SHP77 (cell line): ENCODE data around the gene IL20.

Experiments
- DNase-seq, 2 experiments: peaks; one replicate each; lab custom pipeline; 2025; lab: John Stamatoyannopoulos, UW

Gene IL20

DNA sequence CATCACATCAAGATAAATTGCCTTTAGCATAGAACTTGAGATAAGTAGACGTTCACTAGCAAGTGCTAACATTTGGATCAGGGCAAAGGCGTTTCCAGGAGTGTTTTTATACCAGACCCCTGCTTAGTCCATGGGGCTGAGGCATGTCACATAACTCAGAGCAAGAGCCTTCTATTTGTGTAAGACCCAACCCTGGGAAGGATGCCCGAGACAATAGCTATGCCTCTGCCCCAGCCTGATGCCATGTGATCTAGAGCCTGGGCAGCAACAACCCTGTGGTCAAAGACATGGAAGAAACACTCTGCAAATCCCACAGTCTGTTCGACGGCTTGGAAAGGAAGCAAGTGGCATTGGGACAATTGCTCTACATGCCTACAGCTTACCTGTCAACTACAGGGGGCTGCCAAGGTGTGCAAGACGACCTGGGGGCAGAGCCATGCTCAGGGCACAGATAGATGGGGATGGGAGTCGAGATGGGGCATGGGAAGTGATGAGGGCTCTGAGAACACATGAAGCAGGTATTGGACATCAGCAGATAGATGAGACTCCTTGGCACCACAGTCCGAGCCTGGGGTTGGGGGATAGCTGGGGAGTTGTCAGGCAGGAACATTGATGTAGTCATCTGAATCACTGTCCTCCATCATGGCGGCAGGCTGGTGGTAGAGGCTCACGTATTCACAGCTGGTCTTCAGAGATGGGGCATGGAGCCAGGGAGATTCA lies 39.2 kb downstream of the IL20 start:
- no peak for DNase-seq

DNA sequence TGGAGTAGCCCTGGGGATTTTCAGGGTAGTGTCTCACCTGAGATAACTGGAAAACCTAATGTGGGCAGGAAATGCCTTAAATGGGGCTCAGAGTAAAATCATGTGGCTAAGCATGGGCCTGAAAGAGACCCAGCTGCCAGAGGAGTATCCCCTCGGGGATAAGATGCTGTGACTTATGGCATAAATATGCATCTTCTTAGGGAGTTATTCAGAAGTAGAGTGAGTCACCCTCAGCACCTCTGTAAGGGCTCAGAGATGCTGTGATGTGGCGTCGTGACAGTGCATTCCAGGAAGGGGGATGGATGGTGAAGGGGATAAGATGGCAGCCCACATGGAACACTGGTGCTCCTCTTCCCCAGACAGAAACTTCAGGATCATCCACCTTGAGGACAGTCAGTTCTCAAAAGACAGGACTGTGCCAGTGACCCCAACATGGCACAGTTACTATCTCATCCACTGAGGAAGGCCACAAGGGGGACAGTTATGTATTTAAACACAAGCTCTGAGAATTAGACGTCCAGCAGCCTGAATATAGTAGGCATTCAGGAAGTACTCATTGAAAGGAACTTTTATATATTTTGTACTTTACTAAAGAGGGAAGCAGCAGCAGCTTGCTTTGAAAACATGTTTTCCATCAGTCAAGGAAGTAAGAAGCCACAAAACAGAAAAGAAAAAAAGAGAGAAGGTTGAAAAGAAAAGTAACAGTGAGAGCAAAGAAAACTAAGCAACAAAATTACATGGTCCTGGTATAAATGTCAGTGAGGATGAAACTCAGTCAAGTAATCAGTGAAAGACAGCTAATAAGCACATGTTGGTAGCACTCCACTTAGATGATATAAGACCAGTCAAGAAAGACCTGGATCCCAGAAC lies 40.1 kb downstream of the IL20 start:
- DNase-seq, result no peak

GRCh38 chr1:206907304-206907991 lies 42.0 kb downstream of the IL20 start:
- DNase-seq, result peak; percentile 54 to 82

- no peak for DNase-seq
Measured at GRCh38 chr1:206908038-206908437, 42.6 kb downstream of the IL20 start.

- peak in 1 of 2 experiments; percentile 19 for DNase-seq
Measured at GRCh38 chr1:206909161-206909882, 43.9 kb downstream of the IL20 start.

DNA sequence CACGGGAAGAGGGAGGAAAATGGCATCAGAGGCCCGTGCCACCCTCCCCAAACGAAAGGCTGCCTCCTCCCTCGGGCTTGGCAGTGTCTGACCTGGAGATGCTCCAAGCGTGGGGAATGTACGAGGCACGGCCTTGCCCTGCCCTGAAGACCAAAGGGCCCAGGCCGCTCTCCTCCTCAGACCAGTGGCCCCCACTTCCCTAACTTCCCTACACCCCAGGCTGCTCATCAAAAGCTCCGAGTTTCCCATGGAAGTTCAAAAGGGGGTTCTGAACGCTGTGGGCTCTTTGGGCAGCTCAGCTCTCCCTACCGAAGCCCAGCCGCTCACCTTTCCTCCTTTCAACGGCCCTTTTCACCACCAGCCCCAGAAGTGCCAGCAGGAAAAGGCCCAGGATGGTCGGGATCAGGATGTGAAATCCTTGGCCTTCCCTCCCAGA lies 44.5 kb downstream of the IL20 start:
- no peak for DNase-seq

- no peak for DNase-seq
Measured at GRCh38 chr1:206911064-206911663, 45.7 kb downstream of the IL20 start.

- peak; percentile 76 for DNase-seq
Measured at GRCh38 chr1:206912445-206913095, 47.1 kb downstream of the IL20 start.

DNA sequence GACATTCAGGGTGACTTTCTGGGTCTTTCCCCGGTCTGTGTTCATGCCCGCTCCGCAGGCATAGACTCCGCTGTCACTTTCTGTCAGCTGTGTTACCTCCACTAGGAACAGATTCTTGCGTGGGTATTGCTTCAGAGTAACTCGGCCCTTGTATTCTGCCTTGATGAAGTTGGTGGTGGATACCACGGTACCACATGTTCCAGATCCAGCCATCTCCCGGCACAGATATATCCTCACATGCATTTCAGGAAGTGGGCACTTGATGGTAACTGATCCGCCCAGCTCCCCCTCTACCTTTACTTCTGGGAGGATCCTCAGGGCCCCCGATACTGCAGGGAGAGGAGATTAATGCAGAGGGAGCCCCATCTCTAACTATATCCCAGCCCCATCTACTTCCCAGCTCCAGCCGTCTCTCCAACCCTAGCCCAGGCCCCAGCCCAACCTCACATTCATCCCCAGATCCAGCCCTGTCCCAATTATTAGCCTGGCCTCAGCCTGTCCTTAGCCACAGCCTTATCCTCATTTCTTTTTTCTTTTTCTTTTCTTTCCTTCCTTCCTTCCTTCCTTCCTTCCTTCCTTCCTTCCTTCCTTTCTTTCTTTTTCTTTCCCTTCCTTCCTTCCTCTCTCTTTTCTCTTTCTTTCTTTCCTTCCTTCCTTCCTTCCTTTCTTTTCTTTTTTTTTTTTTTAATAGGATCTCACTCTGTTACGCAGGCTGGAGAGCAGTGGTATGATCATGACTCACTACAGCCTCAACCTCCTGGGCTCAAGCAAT lies 48.5 kb downstream of the IL20 start:
- no peak for DNase-seq

- DNase-seq, result no peak
Measured at GRCh38 chr1:206915030-206915735, 49.8 kb downstream of the IL20 start.

DNA sequence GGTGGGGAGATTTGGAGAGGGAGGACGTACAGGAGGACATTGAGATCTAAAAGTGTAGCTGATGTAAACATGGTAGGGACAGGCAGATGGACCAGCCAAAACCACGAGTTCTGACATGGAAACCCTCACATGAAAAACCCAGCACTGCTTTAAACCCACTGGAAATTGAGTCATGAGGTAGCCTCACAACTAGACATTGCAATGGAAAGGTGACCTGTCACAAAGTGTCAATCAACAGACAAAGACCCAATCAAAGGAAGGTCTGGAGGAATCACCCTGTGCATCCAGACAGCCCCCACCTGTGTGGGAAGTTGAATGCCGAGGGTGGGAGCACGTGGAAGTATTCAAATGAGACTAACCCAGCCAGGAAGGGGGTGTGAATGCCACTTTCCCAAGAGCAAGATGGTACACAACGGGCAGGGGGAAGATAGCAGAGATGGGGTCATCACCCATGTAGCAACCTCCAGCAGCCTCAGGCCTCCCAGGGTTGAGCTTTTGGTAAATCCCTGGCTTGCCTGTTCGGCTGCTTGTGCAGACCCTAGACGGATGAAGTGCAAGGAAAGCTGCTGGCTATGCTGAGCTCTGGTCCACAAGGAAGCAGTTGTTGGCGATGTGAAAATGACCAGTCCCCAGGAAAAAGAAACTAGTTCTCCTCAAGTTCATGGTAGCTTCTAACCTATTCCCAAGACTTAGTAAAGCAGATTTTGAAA lies 50.7 kb downstream of the IL20 start:
- DNase-seq, result no peak

- DNase-seq, result no peak
Measured at GRCh38 chr1:206918076-206918475, 52.7 kb downstream of the IL20 start.
